Nucleus accumbens (tissue), 56 donors: ENCODE results near the gene LSP1.
"Not testable (repeated sequence)": the region's sequence is repeated elsewhere in the genome, so short reads cannot be mapped to it uniquely, and the experiment has no call there.

Experiments
- DNase-seq, 56 donors: peaks; one replicate each; lab custom pipeline; 2025; lab: John Stamatoyannopoulos, UW

Gene LSP1

GRCh38 chr11:1852877-1853276, at the start of gene LSP1:
LSP1 (plus strand) TSS chr11:1853084; CDS start chr11:1853145, 61 bp downstream.
- DNase-seq = peak in 3 of 56 donors; percentile 6 to 45 (median 20)

- no peak for DNase-seq
These were observed 49.6 kb upstream of the LSP1 start for GRCh38 chr11:1803246-1803645.

- DNase-seq = not testable (repeated sequence)
These were observed 48.9 kb upstream of the LSP1 start for GRCh38 chr11:1803835-1804519.

- DNase-seq = no peak
These were observed 47.4 kb upstream of the LSP1 start for GRCh38 chr11:1805525-1805924.

- no peak for DNase-seq
These were observed 45.5 kb upstream of the LSP1 start for GRCh38 chr11:1807264-1807995.

GRCh38 chr11:1810761-1811160, 42.1 kb upstream of the LSP1 start:
- DNase-seq = no peak

- no peak for DNase-seq
These were observed 40.6 kb upstream of the LSP1 start for GRCh38 chr11:1812274-1812673.

- DNase-seq = no peak
These were observed 40.1 kb upstream of the LSP1 start for GRCh38 chr11:1812801-1813200.

GRCh38 chr11:1813356-1813755, 39.5 kb upstream of the LSP1 start:
- not testable (repeated sequence) for DNase-seq

GRCh38 chr11:1814691-1815090, 38.2 kb upstream of the LSP1 start:
- no peak for DNase-seq

- DNase-seq = no peak
These were observed 37.6 kb upstream of the LSP1 start for GRCh38 chr11:1815311-1815710.

GRCh38 chr11:1815751-1816150, 37.1 kb upstream of the LSP1 start:
- no peak for DNase-seq

- DNase-seq = peak in 3 of 56 donors; percentile 14 to 24 (median 15)
These were observed 35.9 kb upstream of the LSP1 start for GRCh38 chr11:1817000-1817399.

- DNase-seq = no peak
These were observed 35.4 kb upstream of the LSP1 start for GRCh38 chr11:1817511-1817910.

- DNase-seq = no peak
These were observed 33.8 kb upstream of the LSP1 start for GRCh38 chr11:1819074-1819473.

- no peak for DNase-seq
These were observed 32.2 kb upstream of the LSP1 start for GRCh38 chr11:1820463-1821325.

GRCh38 chr11:1821562-1821961, 31.3 kb upstream of the LSP1 start:
- no peak for DNase-seq

- DNase-seq = no peak
These were observed 30.1 kb upstream of the LSP1 start for GRCh38 chr11:1822648-1823375.

GRCh38 chr11:1823376-1824220, 29.3 kb upstream of the LSP1 start:
- DNase-seq = no peak
